IMR-90 (cell line): ENCODE data around the gene MS4A10. TPM values are rescaled to one million over a fixed set of nuclear protein-coding genes. Genes with fewer than 3 reads are reported as not detected.

Experiments used
- ATAC-seq: fragments of 200-7000 bp; cut with Tn5 transposase; 2 replicates; pipeline ENCODE4 v1.9.1; 2020; ENCODE audit warnings: low read depth, mild to moderate bottlenecking, moderate library complexity
- BruUV-seq: library from RNA; stranded (reverse); fragments of 400-500 nt; replicated peaks from 2 replicates; lab custom pipeline; 2021; lab: Mats Ljungman, UMichigan
- CTCF ChIA-PET: fragments of 300-600 bp; formaldehyde crosslinking; extraction: SDS; loops from one replicate; lab custom pipeline; 2021; ENCODE audit warnings: antibody characterized with exemption; lab: Yijun Ruan, JAX
- POLR2A ChIA-PET: fragments of 300-600 bp; sonication (Branson Sonifier 250); formaldehyde crosslinking; loops from one replicate; lab custom pipeline; 2022; ENCODE audit warnings: antibody characterized with exemption; ENCODE audit not compliant: unreplicated experiment; lab: Charles Lee
- DNase-seq: peaks from one replicate; pipeline ENCODE4 v3.0.0; 2013
- H2AFZ ChIP-seq: replicated peaks from 2 replicates; pipeline ENCODE3; 2013; ENCODE audit warnings: low read length, mild to moderate bottlenecking; ENCODE audit not compliant: poor library complexity
- H2AK5ac ChIP-seq: 2 replicates; pipeline ENCODE4 v1.6.1; 2013; ENCODE audit warnings: low read depth, low read length, inconsistent platforms
- H2AK9ac ChIP-seq: replicated peaks from 2 replicates; pipeline ENCODE3; 2013; ENCODE audit warnings: mild to moderate bottlenecking, low read depth, low read length, moderate library complexity; ENCODE audit not compliant: poor library complexity
- H2BK120ac ChIP-seq: 2 replicates; pipeline ENCODE4 v1.6.1; 2013; ENCODE audit warnings: low read depth, low read length, inconsistent platforms
- H2BK15ac ChIP-seq: 3 replicates; pipeline ENCODE4 v1.6.1; 2013; ENCODE audit warnings: low read depth, low read length, inconsistent platforms
- H2BK20ac ChIP-seq: 2 replicates; pipeline ENCODE4 v1.6.1; 2013; ENCODE audit warnings: low read depth, mild to moderate bottlenecking, inconsistent platforms, low read length, moderate library complexity
- H2BK5ac ChIP-seq: 2 replicates; pipeline ENCODE4 v1.6.1; 2013; ENCODE audit warnings: mild to moderate bottlenecking, low read depth, low read length, inconsistent platforms; ENCODE audit not compliant: poor library complexity, severe bottlenecking
- H3K14ac ChIP-seq: replicated peaks from 2 replicates; pipeline ENCODE4 v1.6.1; 2013; ENCODE audit warnings: low read depth, low read length, inconsistent platforms
- H3K18ac ChIP-seq: 2 replicates; pipeline ENCODE4 v1.6.1; 2013; ENCODE audit warnings: low read depth, low read length, control low read depth
- H3K23ac ChIP-seq: 2 replicates; pipeline ENCODE4 v1.6.1; 2013; ENCODE audit warnings: low read depth, low read length, inconsistent platforms
- H3K27ac ChIP-seq: 2 replicates; pipeline ENCODE4 v1.5.1; 2013; ENCODE audit warnings: mild to moderate bottlenecking, control low read depth, low read length; ENCODE audit not compliant: insufficient read depth
- H3K27me3 ChIP-seq: 2 replicates; pipeline ENCODE4 v1.6.1; 2013; ENCODE audit warnings: low read length; ENCODE audit not compliant: control insufficient read depth, insufficient read depth
- H3K36me3 ChIP-seq: 2 replicates; pipeline ENCODE4 v1.6.1; 2013; ENCODE audit warnings: low read length, mixed read lengths; ENCODE audit not compliant: control insufficient read depth, insufficient read depth
- H3K4ac ChIP-seq: 2 replicates; pipeline ENCODE4 v1.6.1; 2013; ENCODE audit warnings: low read depth, low read length, inconsistent platforms
- H3K4me1 ChIP-seq: 2 replicates; pipeline ENCODE4 v1.6.1; 2013; ENCODE audit warnings: low read length, mixed read lengths; ENCODE audit not compliant: control insufficient read depth, insufficient read depth
- H3K4me2 ChIP-seq: 2 replicates; pipeline ENCODE4 v1.6.1; 2013; ENCODE audit warnings: low read depth, mild to moderate bottlenecking, control low read depth, low read length, moderate library complexity
- H3K4me3 ChIP-seq: 2 replicates; pipeline ENCODE4 v1.5.1; 2013; ENCODE audit warnings: low read depth, mild to moderate bottlenecking, control low read depth, low read length, moderate library complexity; ENCODE audit not compliant: insufficient read depth
- H3K56ac ChIP-seq: 2 replicates; pipeline ENCODE4 v1.6.1; 2013; ENCODE audit warnings: low read length, inconsistent platforms; ENCODE audit not compliant: insufficient read depth; ENCODE audit errors: extremely low read depth
- H3K79me1 ChIP-seq, 2 experiments: 2 replicates each; pipeline ENCODE4 v1.6.1; 2013; ENCODE audit warnings: low read length in 2 of 2, inconsistent platforms in 1 of 2, low read depth in 1 of 2
- H3K9ac ChIP-seq: 2 replicates; pipeline ENCODE4 v1.6.1; 2013; ENCODE audit warnings: low read depth, low read length, control low read depth
- H3K9me1 ChIP-seq: 2 replicates; pipeline ENCODE4 v1.6.1; 2013; ENCODE audit warnings: low read length, inconsistent platforms; ENCODE audit not compliant: insufficient read depth
- H3K9me3 ChIP-seq: 2 replicates; pipeline ENCODE4 v1.6.1; 2013; ENCODE audit warnings: low read length; ENCODE audit not compliant: control insufficient read depth, insufficient read depth
- H4K20me1 ChIP-seq: 2 replicates; pipeline ENCODE4 v1.6.1; 2013; ENCODE audit warnings: low read length, inconsistent platforms; ENCODE audit not compliant: insufficient read depth
- H4K5ac ChIP-seq: 2 replicates; pipeline ENCODE4 v1.6.1; 2013; ENCODE audit warnings: mild to moderate bottlenecking, low read depth, low read length, control low read depth
- H4K8ac ChIP-seq, 2 experiments: 2 replicates each; pipeline ENCODE4 v1.6.1; 2013; ENCODE audit warnings: low read depth in 2 of 2, low read length in 2 of 2, control low read depth in 1 of 2, inconsistent platforms in 1 of 2
- H4K91ac ChIP-seq: 2 replicates; pipeline ENCODE4 v1.6.1; 2013; ENCODE audit warnings: low read depth, low read length, inconsistent platforms; ENCODE audit not compliant: insufficient read depth
- RCOR1 ChIP-seq: IDR thresholded peaks from 2 replicates; pipeline ENCODE4 v1.6.1; 2012; ENCODE audit warnings: mild to moderate bottlenecking, low read length, improper control_type of control experiment; ENCODE audit not compliant: insufficient replicate concordance
- WGBS, 2 experiments: methylation state at CpG; one replicate each; pipeline versions ENCODE4 v1.1.5 to v1.1.7; 2013; ENCODE audit warnings: missing lambda C conversion rate in 2 of 2; ENCODE audit not compliant: insufficient read length in 1 of 2; ENCODE audit errors: extremely low coverage in 2 of 2; 5-methylcytosine and 5-hydroxymethylcytosine counted together
- dilution Hi-C: fragments of 300-500 bp; cut with HindIII; formaldehyde crosslinking; loops from one replicate; pipeline ENCODE4 v1.14.3; 2018; ENCODE audit warnings: low sequenced_read_pairs; ENCODE audit not compliant: unreplicated experiment
- in situ Hi-C: fragments of 300-500 bp; cut with MboI; formaldehyde crosslinking; loops from 3 replicates; pipeline ENCODE4 v1.14.3; 2019; ENCODE audit warnings: low sequenced_read_pairs, inconsistent platforms, mixed read lengths
- intact Hi-C: fragments of 100-400 bp; cut with micrococcal nuclease; formaldehyde crosslinking; loops from 2 replicates; pipeline ENCODE4 v1.10.0; 2022
- polyA plus RNA-seq, 3 experiments: library from polyadenylated mRNA; depleted of rRNA; stranded (reverse); fragments of >200 nt; gene quantifications; 2 replicates each; pipeline ENCODE4 v1.2.3, GENCODE V29; 2012; ENCODE audit warnings: low replicate concordance in 1 of 3
- total RNA-seq: library from RNA; depleted of rRNA; stranded (reverse); fragments of >200 nt; gene quantifications from 2 replicates; pipeline ENCODE4 v1.2.3, GENCODE V29; 2012; rRNA removed

The MS4A10 gene
- total and polyA plus RNA-seq, 2 of the 4 experiments (the other 2 are of a cell fraction) = not detected

GRCh38 chr11:60849641-60850520 lies 64.7 kb downstream of the MS4A10 start:
- H2BK20ac ChIP-seq = no peak overlapping the region
- DNase-seq = no peak
- H4K8ac ChIP-seq = no peak overlapping the region
- no peak overlapping the region for H2BK5ac ChIP-seq
- CTCF ChIA-PET = no interaction called here
- H3K9me1 ChIP-seq = 0 out of 2 replicates have a peak, but pooled peaks cover 3% of the 10 kb centered on the region
- H4K91ac ChIP-seq = no peak overlapping the region
- H3K4me2 ChIP-seq = no peak overlapping the region
- H3K14ac ChIP-seq = no peak overlapping the region
- no TSS peak for BruUV-seq
- H3K4me3 ChIP-seq = no peak overlapping the region
- peaks cover 34% of the 10 kb centered on the region for H3K36me3 ChIP-seq
- no peaks in the 10 kb centered on the region for H3K27me3 ChIP-seq
- no peak for ATAC-seq
- H2BK120ac ChIP-seq = no peak overlapping the region
- no peak overlapping the region for H2AK9ac ChIP-seq
- no peak overlapping the region for H3K56ac ChIP-seq
- no peak overlapping the region for H3K4ac ChIP-seq
- no peaks in the 10 kb centered on the region for H3K9me3 ChIP-seq
- no peak overlapping the region for H2AFZ ChIP-seq
- no peak overlapping the region for H3K18ac ChIP-seq
- intact Hi-C loops = no loop called here
- H2BK15ac ChIP-seq = no peak overlapping the region
- POLR2A ChIA-PET = no interaction called here
- 98% methylated on average over 6 of the region's 29 CpGs; no CpG with 5 or more reads in 1 of the 2 experiments for WGBS, 2 experiments
- H4K5ac ChIP-seq = no peak overlapping the region
- no peak for TF ChIP-seq RCOR1
- H3K23ac ChIP-seq = no peak overlapping the region
- no peak overlapping the region for H2AK5ac ChIP-seq
- H3K4me1 ChIP-seq = peaks cover 3% of the 10 kb centered on the region; the same call in 1 of the 2 replicates
- no peak overlapping the region for H3K9ac ChIP-seq
- dilution Hi-C loops = no loop called here
- in situ Hi-C loops = no loop called here
- H4K20me1 ChIP-seq = 0 out of 2 replicates have a peak, but pooled peaks cover 3% of the 10 kb centered on the region
- H3K79me1 ChIP-seq = peaks cover 11 to 18% of the 10 kb centered on the region in 2 experiments; a peak in 3 of 4 replicates
- H3K27ac ChIP-seq = no peak overlapping the region

Other genes starting within 250 kb of the MS4A10 start
- not detected in 2 replicates for gene MS4A8, start 85.7 kb upstream of the MS4A10 start, total RNA-seq
- not detected in 2 replicates for gene MS4A8, start 85.7 kb upstream of the MS4A10 start, polyA plus RNA-seq (2012; rRNA removed)
- not detected in 2 replicates for gene MS4A18, start 60.6 kb upstream of the MS4A10 start, total RNA-seq
- not detected in 2 replicates for gene MS4A18, start 60.6 kb upstream of the MS4A10 start, polyA plus RNA-seq (2012; rRNA removed)
- not detected in 2 replicates for gene MS4A15, start 28.5 kb upstream of the MS4A10 start, total RNA-seq
- not detected in 2 replicates for gene MS4A15, start 28.5 kb upstream of the MS4A10 start, polyA plus RNA-seq (2012; rRNA removed)
- 9.5 and 10.3 TPM in 2 replicates for gene CCDC86, start 56.8 kb downstream of the MS4A10 start, total RNA-seq
- 34.0 and 38.7 TPM in 2 replicates for gene CCDC86, start 56.8 kb downstream of the MS4A10 start, polyA plus RNA-seq (2012; rRNA removed)
- gene PTGDR2, start 70.6 kb downstream of the MS4A10 start, total RNA-seq = under 0.01 TPM in 2 replicates
- 0.09 and 0.12 TPM in 2 replicates for gene PTGDR2, start 70.6 kb downstream of the MS4A10 start, polyA plus RNA-seq (2012; rRNA removed)
- 0.18 and 0.28 TPM in 2 replicates for gene ZP1, start 82.2 kb downstream of the MS4A10 start, total RNA-seq
- 1.2 and 1.6 TPM in 2 replicates for gene ZP1, start 82.2 kb downstream of the MS4A10 start, polyA plus RNA-seq (2012; rRNA removed)
- 29.7 and 29.8 TPM in 2 replicates for gene PRPF19, start 121.3 kb downstream of the MS4A10 start, total RNA-seq
- 48.5 and 50.4 TPM in 2 replicates for gene PRPF19, start 121.3 kb downstream of the MS4A10 start, polyA plus RNA-seq (2012; rRNA removed)
- 15.1 and 17.2 TPM in 2 replicates for gene TMEM109, start 128.8 kb downstream of the MS4A10 start, total RNA-seq
- 69.7 and 73.6 TPM in 2 replicates for gene TMEM109, start 128.8 kb downstream of the MS4A10 start, polyA plus RNA-seq (2012; rRNA removed)
- gene TMEM132A, start 139.1 kb downstream of the MS4A10 start, total RNA-seq = 7.7 and 8.3 TPM in 2 replicates
- gene TMEM132A, start 139.1 kb downstream of the MS4A10 start, polyA plus RNA-seq (2012; rRNA removed) = 64.2 and 74.8 TPM in 2 replicates
- 1.9 and 3.2 TPM in 2 replicates for gene SLC15A3, start 166.8 kb downstream of the MS4A10 start, total RNA-seq
- gene SLC15A3, start 166.8 kb downstream of the MS4A10 start, polyA plus RNA-seq (2012; rRNA removed) = 4.4 and 5.2 TPM in 2 replicates
- gene CD6, start 186.3 kb downstream of the MS4A10 start, total RNA-seq = not detected in 2 replicates
- not detected in 2 replicates for gene CD6, start 186.3 kb downstream of the MS4A10 start, polyA plus RNA-seq (2012; rRNA removed)